Erythroblast (primary cell): Measurements from ENCODE around the gene KISS1R.

ENCODE experiments used
- GATA1 ChIP-seq: IDR thresholded peaks from 2 replicates; pipeline ENCODE4 v1.6.1; 2011; ENCODE audit warnings: low read depth, mild to moderate bottlenecking, control low read depth, low read length, moderate library complexity
- POLR2A ChIP-seq: IDR thresholded peaks from 2 replicates; pipeline ENCODE4 v1.6.1; 2011; ENCODE audit warnings: mild to moderate bottlenecking, low read length

DNA sequence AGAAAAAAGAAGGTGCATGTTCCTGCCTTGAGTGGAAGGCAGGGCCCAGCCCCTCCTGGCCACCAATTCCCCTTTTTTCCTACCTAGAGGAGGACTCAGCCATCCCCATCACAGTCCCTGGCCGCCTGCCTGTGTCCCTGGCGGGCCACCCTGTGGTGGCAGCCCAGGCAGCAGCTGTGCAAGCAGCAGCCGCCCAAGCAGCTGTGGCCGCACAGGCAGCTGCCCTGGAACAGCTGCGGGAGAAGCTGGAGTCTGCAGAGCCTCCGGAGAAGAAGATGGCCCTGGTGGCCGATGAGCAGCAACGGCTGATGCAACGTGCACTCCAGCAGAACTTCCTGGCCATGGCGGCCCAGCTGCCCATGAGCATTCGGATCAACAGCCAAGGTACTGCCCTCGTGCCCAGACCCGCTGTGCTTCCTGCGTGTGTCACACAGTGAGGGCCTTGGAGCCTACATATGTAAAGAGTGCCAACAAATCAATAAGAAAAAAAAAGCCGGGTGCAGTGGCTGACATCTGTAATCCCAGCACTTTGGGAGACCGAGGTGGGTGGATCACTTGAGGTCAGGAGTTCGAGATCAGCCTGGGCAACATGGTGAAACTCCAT is 49.5 kb downstream of the KISS1R start:
- TF ChIP-seq POLR2A: no peak
- TF ChIP-seq GATA1: no peak
